Endodermal cell (in vitro differentiated cells): ENCODE measurements around the gene CD6. TPM values are rescaled to one million over a fixed set of nuclear protein-coding genes. Genes with fewer than 3 reads are reported as not detected.
A peak's percentile ranks its signal among the peaks of the same experiment; 100 is the strongest.

Experiments used
- DNase-seq: peaks from one replicate; pipeline ENCODE4 v3.0.0-alpha.2; 2017
- H3K27ac ChIP-seq: 2 replicates; pipeline ENCODE4 v1.5.1; 2013; ENCODE audit warnings: mild to moderate bottlenecking, low read depth, low read length, moderate library complexity
- H3K27me3 ChIP-seq: 2 replicates; pipeline ENCODE4 v1.6.1; 2013; ENCODE audit warnings: mild to moderate bottlenecking, low read length, moderate library complexity; ENCODE audit not compliant: insufficient read depth, control insufficient read depth, poor library complexity, severe bottlenecking
- H3K36me3 ChIP-seq: 2 replicates; pipeline ENCODE4 v1.7.0; 2013; ENCODE audit warnings: mild to moderate bottlenecking, low read length, moderate library complexity; ENCODE audit not compliant: control insufficient read depth, insufficient read depth
- H3K4me1 ChIP-seq: one replicate; pipeline ENCODE4 v1.7.0; 2013; ENCODE audit warnings: low read length; ENCODE audit not compliant: control insufficient read depth, insufficient read depth
- H3K4me3 ChIP-seq: 2 replicates; pipeline ENCODE4 v1.5.1; 2013; ENCODE audit warnings: mild to moderate bottlenecking, low read length, moderate library complexity
- H3K9ac ChIP-seq: 2 replicates; pipeline ENCODE4 v1.6.1; 2013; ENCODE audit warnings: mild to moderate bottlenecking, low read length, moderate library complexity; ENCODE audit not compliant: poor library complexity, severe bottlenecking; ENCODE audit errors: extremely low read depth
- H3K9me3 ChIP-seq: 2 replicates; pipeline ENCODE4 v1.6.1; 2013; ENCODE audit warnings: mild to moderate bottlenecking, low read length, moderate library complexity; ENCODE audit not compliant: control insufficient read depth
- H3K27ac Mint-ChIP-seq: 2 replicates; pipeline ENCODE4 v1.8.0; 2020; ENCODE audit warnings: mixed read lengths
- H3K27me3 Mint-ChIP-seq: 2 replicates; pipeline ENCODE4 v1.8.0; 2021; ENCODE audit warnings: mild to moderate bottlenecking, mixed read lengths; ENCODE audit not compliant: insufficient read depth
- H3K36me3 Mint-ChIP-seq: 2 replicates; pipeline ENCODE4 v1.8.0; 2020; ENCODE audit warnings: low read depth, mixed read lengths
- H3K4me1 Mint-ChIP-seq: 2 replicates; pipeline ENCODE4 v1.8.0; 2020; ENCODE audit warnings: mixed read lengths
- H3K4me3 Mint-ChIP-seq: 2 replicates; pipeline ENCODE4 v1.8.0; 2020; ENCODE audit warnings: mild to moderate bottlenecking, moderate library complexity, mixed read lengths
- H3K9me3 Mint-ChIP-seq: 2 replicates; pipeline ENCODE4 v1.8.0; 2020; ENCODE audit warnings: mild to moderate bottlenecking, mixed read lengths
- WGBS, 2 experiments: methylation state at CpG; one replicate each; pipeline versions ENCODE4 v1.1.5 to v1.1.7; 2013; ENCODE audit warnings: missing lambda C conversion rate in 2 of 2, mixed read lengths in 1 of 2; ENCODE audit not compliant: insufficient coverage in 1 of 2, insufficient read length in 1 of 2; 5-methylcytosine and 5-hydroxymethylcytosine counted together
- total RNA-seq, 2 donors: library from RNA; stranded (reverse); fragmentation: NEBNext Ultra II Directional in 1 of 2; extraction: Animal tissue kit (Norgen Biotek cat#: 25700) in 1 of 2; gene quantifications; 2 replicates in 1 of 2; 3 replicates in 1 of 2; pipeline ENCODE4 v1.2.1, GENCODE V29; 2021
- TF ChIP-seq, protein P1 (sequence below): fragments of 200-600 bp; sonication (generic); conservative IDR thresholded peaks from 2 replicates; pipeline ENCODE4 v1.5.0; 2021; ENCODE audit warnings: antibody characterized with exemption, mild to moderate bottlenecking

Gene CD6
- total RNA-seq, 2 donors from 2014 or later: 1.5 to 1.6 TPM

DNA sequence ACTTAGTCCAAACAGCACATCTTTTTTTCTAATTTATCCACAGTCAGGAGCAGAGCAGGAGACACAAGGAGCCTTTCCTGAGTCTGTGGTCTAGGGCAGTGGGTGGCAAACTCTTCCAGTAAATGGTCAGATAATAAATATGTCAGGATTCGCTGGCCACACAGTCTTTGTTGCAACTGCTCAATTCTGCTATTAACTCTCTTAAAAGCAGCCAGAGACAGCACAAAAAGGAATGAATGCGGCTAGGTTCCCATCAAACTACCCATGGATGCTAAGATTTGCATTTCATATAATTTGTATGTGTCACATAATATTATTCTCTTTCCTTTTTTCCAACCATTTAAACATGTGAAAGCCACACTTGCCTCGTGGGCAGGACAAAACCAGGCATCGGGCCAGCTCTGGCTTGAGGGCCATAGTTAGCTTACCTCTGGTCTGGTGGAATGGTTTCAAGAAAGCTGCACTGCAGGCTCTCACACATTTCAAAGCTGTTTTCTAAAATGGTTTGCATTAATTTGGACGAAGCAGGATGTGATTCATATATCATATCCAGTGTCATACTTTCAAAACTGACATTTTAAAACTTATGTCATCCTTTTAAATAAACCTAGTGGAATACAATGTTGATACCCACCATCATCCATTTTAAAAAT, 66.1 kb downstream of the CD6 start:
- no peak overlapping the region for H3K4me3 ChIP-seq
- TF ChIP-seq, protein P1, sequence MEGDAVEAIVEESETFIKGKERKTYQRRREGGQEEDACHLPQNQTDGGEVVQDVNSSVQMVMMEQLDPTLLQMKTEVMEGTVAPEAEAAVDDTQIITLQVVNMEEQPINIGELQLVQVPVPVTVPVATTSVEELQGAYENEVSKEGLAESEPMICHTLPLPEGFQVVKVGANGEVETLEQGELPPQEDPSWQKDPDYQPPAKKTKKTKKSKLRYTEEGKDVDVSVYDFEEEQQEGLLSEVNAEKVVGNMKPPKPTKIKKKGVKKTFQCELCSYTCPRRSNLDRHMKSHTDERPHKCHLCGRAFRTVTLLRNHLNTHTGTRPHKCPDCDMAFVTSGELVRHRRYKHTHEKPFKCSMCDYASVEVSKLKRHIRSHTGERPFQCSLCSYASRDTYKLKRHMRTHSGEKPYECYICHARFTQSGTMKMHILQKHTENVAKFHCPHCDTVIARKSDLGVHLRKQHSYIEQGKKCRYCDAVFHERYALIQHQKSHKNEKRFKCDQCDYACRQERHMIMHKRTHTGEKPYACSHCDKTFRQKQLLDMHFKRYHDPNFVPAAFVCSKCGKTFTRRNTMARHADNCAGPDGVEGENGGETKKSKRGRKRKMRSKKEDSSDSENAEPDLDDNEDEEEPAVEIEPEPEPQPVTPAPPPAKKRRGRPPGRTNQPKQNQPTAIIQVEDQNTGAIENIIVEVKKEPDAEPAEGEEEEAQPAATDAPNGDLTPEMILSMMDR: no peak
- H3K4me1 ChIP-seq: peaks cover 3% of the 10 kb centered on the region
- 88 to 94% methylated on average over 2 to 5 of the region's 5 CpGs for WGBS, 2 experiments
- no peak overlapping the region for H3K4me3 Mint-ChIP-seq
- no peaks in the 10 kb centered on the region for H3K9me3 Mint-ChIP-seq
- no peak for DNase-seq
- H3K9ac ChIP-seq: no peak overlapping the region
- no peaks in the 10 kb centered on the region for H3K9me3 ChIP-seq
- no peak overlapping the region for H3K27ac Mint-ChIP-seq
- peaks cover 9% of the 10 kb centered on the region for H3K4me1 Mint-ChIP-seq
- H3K27ac ChIP-seq: no peak overlapping the region
- no peaks in the 10 kb centered on the region for H3K27me3 ChIP-seq
- H3K27me3 Mint-ChIP-seq: peaks cover 4% of the 10 kb centered on the region
- H3K36me3 ChIP-seq: no peaks in the 10 kb centered on the region
- no peaks in the 10 kb centered on the region for H3K36me3 Mint-ChIP-seq

DNA sequence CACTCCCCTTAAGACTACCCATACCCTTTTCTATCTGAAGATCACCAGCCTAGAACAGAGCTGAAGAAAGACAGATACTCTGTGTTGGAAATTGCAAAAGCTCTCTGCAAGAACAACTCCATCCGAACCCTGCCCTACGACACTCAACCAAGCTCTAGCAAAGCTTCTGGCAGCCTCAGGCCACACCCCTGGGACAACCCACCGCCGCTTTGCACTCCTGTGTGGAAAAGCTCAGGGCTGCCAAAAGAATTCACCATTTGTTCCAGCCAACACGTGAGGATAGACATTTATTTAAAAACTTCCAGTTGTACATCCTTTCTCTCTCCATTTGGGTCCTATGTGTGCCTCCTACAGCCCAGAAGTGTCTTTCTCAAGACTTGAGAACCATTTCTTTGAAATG, 68.4 kb downstream of the CD6 start:
- H3K36me3 Mint-ChIP-seq: no peaks in the 10 kb centered on the region
- WGBS, 2 experiments: 84 to 88% methylated on average over 3 to 5 of the region's 5 CpGs
- no peaks in the 10 kb centered on the region for H3K9me3 Mint-ChIP-seq

DNA sequence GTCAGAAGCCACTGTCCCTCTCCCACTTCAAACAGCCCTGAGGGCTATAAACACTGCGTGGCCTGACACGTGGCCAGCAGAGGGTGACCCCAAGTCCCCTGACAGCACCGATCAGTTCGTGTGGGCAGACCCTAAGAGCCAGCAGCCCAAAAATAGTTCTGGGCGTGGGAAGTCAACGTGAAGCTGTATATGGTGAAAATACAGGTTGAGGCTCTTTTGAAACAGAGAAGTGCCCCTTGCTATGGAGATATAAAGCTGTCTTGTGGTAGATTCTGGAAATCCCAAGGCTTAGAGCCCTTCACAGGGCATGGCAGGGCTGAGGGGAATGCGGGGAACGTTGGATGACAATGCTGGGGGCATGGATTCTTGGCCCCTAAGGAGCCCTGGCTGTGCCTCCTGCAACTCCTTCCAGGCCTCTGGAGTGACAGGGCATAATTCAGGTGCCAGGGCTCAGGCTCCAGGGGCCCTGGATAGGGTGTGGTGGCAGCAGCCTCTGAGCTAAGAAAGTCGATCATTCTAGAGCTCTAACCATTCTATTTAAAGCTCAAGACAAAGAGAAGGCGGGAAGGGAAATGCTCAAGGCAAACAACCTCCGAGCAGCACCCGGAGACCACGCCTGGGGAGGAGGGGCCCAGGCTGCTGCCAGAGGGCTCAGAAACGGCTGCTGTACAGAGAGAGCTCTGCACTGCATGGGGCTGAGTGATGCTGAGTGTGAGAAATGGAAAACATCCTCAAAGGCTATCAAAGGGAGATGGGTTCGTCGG, 70.5 kb downstream of the CD6 start:
- H3K27ac Mint-ChIP-seq: peak overlapping the region; percentile 91
- H3K27ac ChIP-seq: peak overlapping the region; percentile 91

More for the DNA sequence above, 68.4 kb downstream of the CD6 start:
- Histone ChIP-seq H3K4me1 (peaks cover 3% of the 10 kb centered on the region), H3K36me3 (no peaks in the 10 kb centered on the region), H3K27ac (no peak overlapping the region), H3K9ac (no peak overlapping the region), H3K27me3 (no peaks in the 10 kb centered on the region), H3K4me3 (no peak overlapping the region), H3K9me3 (no peaks in the 10 kb centered on the region)
- TF ChIP-seq, protein P1: no peak
- Mint-ChIP-seq H3K27me3 (no peaks in the 10 kb centered on the region), H3K27ac (no peak overlapping the region), H3K4me1 (peaks cover 13% of the 10 kb centered on the region), H3K4me3 (no peak overlapping the region)
- DNase-seq: no peak

More for the DNA sequence above, 70.5 kb downstream of the CD6 start:
- Histone ChIP-seq H3K4me1 (peaks cover 3% of the 10 kb centered on the region), H3K27me3 (no peaks in the 10 kb centered on the region), H3K9me3 (no peaks in the 10 kb centered on the region), H3K36me3 (no peaks in the 10 kb centered on the region), H3K9ac (peak overlapping the region; percentile 20), H3K4me3 (no peak overlapping the region)
- H3K27me3 Mint-ChIP-seq: peaks cover 2% of the 10 kb centered on the region
- H3K4me3 Mint-ChIP-seq: no peak overlapping the region
- no peaks in the 10 kb centered on the region for H3K9me3 Mint-ChIP-seq
- peaks cover 13% of the 10 kb centered on the region for H3K4me1 Mint-ChIP-seq
- 60 to 61% methylated on average over 9 to 16 of the region's 16 CpGs for WGBS, 2 experiments
- DNase-seq: peak; percentile 74
- no peaks in the 10 kb centered on the region for H3K36me3 Mint-ChIP-seq
- TF ChIP-seq, protein P1: no peak
